Activated CD8-positive, alpha-beta memory T cell treated with anti-CD3 and anti-CD28 coated beads, Interleukin-2, amount 50 U/mL, for 1 hour (primary cell): Measurements from ENCODE around the gene QRICH2.
"Not testable (repeated sequence)": the region's sequence is repeated elsewhere in the genome, so short reads cannot be mapped to it uniquely, and the experiment has no call there.

Experiments used
- DNase-seq: peaks from one replicate; pipeline ENCODE4 v3.0.0-alpha.2; 2020; ENCODE audit errors: extremely low read depth

The QRICH2 gene

DNA sequence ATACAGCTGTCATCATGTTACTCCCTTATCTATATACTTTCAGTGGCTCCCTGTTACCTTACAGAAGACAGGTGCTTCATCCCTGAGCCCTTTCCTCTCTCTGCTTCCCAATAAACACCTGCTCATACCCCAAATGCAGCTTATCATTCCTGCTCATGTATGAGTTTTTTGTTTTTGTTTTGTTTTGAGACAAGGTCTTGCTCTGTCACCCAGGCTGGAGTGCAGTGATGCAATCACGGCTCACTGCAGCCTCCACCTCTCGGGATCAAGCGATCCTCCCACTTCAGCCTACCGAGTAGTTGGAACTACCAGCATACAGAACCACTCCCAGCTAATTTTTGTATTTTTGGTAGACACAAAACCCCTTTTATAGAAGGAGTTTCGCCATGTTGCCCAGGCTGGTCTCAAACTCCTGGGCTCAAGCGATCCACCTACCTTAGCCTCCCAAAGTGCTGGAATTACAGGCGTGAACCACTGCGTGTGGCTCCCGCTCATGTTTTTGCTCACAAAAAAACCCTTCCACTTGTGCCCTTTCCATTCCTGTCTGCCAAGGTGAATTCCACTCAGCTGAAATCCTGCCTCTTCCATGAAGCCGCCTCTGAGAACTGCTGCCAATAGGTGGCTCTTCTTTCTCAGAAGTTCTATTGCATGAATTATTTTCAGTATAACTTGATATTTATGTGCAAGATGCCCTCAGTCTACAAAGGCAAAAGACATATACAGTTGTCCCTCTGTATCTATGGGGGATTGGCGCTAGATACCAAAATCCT is 59.9 kb downstream of the QRICH2 start:
- no peak for DNase-seq

GRCh38 chr17:76247304-76247703 is 60.8 kb downstream of the QRICH2 start:
- DNase-seq = no peak

- no peak for DNase-seq
Measured at GRCh38 chr17:76246080-76247066, 61.7 kb downstream of the QRICH2 start.

DNA sequence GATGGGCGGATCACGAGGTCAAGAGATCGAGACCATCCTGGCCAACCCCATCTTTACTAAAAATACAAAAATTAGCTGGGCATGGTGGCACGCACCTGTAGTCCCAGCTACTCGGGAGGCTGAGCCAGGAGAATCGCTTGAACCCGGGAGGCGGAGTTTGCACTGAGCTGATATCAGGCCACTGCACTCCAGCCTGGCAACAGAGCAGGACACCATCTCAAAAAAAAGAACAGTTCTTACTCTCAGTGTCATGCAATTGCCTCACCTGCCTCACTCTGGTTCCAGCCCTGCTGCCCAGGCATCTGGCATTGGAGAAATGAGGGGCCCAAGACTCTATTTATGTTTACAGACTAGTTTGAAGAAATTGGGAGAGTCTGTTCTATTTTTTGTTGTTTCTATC is 63.4 kb downstream of the QRICH2 start:
- not testable (repeated sequence) for DNase-seq

DNA sequence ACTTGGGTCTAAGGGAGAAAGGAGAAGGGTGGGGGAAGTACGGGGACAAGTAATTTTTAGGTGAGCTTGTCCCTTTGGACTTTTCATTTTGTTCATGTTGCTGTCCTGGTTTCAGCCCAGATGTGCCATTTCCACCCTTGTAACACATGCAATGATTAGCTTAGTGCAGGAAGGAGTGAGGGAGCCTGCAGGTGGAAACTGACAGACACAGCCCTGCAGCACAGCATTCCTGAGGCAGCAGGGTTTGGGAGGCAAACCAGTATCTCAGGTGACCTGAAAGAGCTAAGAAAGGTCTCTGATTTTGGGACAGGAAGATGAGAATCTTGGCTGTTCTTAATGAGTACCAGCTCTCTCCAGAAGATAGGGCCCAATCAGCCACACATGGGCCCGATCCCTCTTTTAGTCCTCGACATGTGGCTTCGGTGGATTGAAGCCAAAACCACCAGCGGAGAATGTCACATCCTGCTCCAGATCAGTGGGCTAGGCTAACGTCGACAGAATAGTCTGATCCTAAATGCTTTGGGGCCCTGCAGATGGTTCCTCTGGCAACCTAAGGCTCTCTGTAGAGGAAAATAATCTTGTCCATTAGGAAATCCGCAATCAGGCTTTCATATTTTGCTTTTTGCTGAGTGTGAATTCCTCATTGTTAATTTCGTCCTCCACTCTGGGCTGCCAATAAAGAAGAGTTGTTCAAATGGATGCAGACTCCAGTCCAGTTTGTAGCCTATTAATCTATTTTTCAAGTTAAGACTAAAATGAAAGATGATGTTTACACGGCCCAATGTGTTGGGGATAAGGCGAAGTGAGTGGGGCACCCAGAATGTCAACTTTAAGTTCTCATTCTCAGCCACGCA is 64.0 kb downstream of the QRICH2 start:
- no peak for DNase-seq

- DNase-seq = no peak
Measured at GRCh38 chr17:76241691-76242255, 66.3 kb downstream of the QRICH2 start.

GRCh38 chr17:76241204-76241538 is 66.9 kb downstream of the QRICH2 start:
- no peak for DNase-seq

DNA sequence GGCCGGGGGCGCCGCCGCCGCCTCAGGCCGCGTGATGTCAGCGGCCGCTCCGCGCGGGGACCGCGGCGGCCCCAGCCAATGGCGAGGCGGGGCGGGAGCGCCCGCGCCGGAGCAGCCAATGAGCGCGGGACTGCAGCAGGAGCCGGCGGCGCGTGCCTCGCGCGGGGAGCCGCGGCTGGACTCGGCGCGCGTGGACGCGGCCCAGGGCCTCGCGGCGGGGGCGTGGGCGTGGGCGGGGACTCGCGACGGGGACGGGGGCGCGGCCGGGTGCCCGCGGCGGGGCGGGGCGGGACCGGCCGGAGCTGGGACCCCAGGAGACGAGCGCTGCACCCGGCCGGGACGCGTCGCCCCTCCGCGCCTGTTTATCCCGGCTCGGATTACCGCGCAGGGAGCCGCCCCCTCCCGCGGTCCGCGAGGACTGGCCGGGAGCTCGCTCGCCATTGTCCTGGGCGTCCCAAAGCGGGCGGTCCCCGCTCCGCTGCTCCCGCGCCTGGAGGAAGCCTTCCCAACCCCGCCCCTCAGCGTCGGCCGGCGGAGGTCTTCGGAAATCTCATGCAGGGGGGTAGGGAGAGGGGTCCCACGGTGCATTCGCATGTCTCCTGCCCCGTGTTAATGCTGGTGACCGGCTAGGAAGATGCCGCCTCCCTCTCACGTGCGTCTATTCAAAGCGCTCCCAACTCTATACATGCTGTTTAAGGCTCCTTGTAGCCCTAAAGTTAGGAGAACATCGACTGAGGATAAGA is 67.4 kb downstream of the QRICH2 start, which contains the start of gene RNF157:
RNF157 (minus strand) TSS at position 33 of the 743 bp plus-strand sequence. CDS start 253 bp downstream, outside the sequence.
- no peak for DNase-seq

- no peak for DNase-seq
Measured at GRCh38 chr17:76239538-76240274, 68.4 kb downstream of the QRICH2 start.

GRCh38 chr17:76238847-76239537 is 69.1 kb downstream of the QRICH2 start:
- DNase-seq = no peak

- DNase-seq = no peak
Measured at GRCh38 chr17:76237859-76238313, 70.2 kb downstream of the QRICH2 start.

GRCh38 chr17:76236603-76237002 is 71.5 kb downstream of the QRICH2 start:
- no peak for DNase-seq

GRCh38 chr17:76235883-76236282 is 72.2 kb downstream of the QRICH2 start:
- DNase-seq = no peak

GRCh38 chr17:76234354-76234679 is 73.8 kb downstream of the QRICH2 start:
- no peak for DNase-seq

DNA sequence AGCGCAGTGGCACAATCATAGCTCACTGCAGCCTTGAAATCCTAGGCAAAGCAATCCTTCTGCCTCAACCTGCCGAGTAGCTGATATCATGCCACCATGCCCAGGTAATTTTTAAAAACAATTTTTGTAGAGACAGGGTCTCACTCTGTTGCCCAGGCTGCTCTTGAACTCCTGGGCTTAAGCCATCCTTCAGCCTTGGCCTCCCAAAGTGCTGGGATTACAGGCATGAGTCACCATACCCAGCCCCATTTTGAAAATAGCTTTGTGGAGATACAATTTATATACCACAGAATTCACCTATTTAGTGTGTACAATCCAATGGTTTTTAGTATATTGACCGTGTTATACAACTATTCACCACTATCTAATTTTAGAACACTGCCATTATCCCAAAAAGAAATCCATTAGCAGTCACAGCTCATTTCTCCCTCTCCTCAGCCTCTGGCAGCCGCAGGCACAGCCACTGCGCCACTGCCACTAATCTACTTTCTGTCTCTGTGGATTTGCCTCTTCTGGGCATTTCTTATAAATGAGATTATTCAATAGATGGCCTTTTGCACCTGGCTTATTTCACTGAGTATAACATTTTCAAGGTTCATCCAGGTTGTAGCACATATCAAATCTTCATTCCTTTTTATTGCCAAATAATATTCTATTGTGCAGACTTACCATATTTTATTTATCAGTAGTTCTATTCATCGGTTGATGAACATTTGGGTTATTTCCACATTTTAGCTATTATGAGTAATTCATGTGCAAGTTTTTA is 74.3 kb downstream of the QRICH2 start:
- DNase-seq = no peak

GRCh38 chr17:76232342-76232741 is 75.7 kb downstream of the QRICH2 start:
- no peak for DNase-seq

GRCh38 chr17:76226749-76227148 is 81.3 kb downstream of the QRICH2 start:
- DNase-seq = not testable (repeated sequence)

GRCh38 chr17:76225373-76226086 is 82.5 kb downstream of the QRICH2 start:
- not testable (repeated sequence) for DNase-seq
